ENCODE measurements around the gene ENAH. TPM values are rescaled to one million over a fixed set of nuclear protein-coding genes. Genes with fewer than 3 reads are reported as not detected.

ENAH gene
- total RNA-seq, 2 donors from 2014 or later = 73.4 to 79.0 TPM

DNA sequence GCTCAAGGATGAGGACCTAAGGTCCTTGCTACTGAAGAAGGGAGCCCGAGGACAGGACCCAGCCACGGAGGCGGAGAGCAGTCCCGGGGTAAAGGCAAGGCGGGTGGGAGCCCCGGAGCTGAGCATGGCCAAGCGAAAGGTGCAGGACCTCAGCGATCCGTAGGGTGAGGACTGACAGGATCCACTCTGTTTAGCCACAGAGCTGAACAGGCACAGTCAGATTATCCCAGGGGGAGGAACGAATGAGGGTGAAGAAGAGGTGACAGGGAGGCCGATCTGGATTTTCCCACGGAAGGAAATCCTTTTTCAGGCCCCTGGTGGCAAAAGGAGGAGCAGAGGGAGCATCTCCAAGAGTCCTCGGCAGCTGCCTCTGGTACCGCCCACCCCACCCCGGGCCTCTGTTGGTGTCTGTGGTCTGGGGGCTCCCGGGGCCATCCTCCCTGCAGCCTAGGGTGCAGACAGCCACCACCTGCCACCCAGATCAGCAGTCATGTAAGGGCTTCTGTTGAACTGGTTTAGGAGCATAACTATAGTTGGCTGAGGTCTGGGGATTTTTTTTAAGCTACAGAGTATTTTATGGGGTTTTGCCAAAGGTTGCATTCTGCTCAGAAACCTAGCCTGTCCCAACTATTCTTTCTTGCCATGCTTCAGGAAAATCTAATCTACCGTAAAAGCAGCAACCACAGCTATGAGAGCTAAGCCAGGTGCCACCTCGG lies 192.7 kb downstream of the ENAH start:
- intact Hi-C loops (cut with DNase I) = no loop called here
- DNase-seq (no peak), ATAC-seq (no peak)

DNA sequence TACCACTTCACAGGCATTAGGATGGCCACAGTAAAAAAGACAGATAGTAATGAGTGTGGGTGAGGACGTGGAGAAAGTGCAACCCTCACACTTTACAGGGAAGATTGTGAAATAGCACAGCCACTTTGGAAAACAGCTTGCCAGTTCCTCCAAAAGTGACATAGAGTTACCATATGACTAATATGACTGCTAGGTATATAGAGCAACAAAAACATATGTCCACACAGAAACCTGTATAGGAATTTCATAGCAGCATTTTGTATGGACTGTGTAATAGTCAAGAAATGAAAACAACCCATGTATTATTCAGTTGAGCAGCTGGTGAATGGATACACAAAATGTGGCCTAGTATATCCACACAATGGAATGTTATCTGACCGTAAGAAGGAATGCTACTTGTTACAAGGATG lies 194.7 kb downstream of the ENAH start:
- ATAC-seq (no peak), DNase-seq (no peak)
- intact Hi-C loops (cut with DNase I) = no loop called here

- intact Hi-C loops (cut with DNase I) = no loop called here
- DNase-seq (no peak), ATAC-seq (peak; percentile 39 to 80)
Measured at GRCh38 chr1:225454733-225455132, 198.2 kb downstream of the ENAH start.

GRCh38 chr1:225453797-225454648 lies 198.9 kb downstream of the ENAH start:
- intact Hi-C loops (cut with DNase I) = no loop called here
- ATAC-seq (no peak), DNase-seq (no peak)

GRCh38 chr1:225451840-225452515 lies 200.9 kb downstream of the ENAH start:
- intact Hi-C loops (cut with DNase I) = no loop called here
- ATAC-seq = no peak

GRCh38 chr1:225451340-225451739 lies 201.6 kb downstream of the ENAH start:
- ATAC-seq (no peak), DNase-seq (no peak)
- intact Hi-C loops (cut with DNase I) = no loop called here

More at GRCh38 chr1:225451840-225452515, 200.9 kb downstream of the ENAH start:
- DNase-seq = no peak

DNA sequence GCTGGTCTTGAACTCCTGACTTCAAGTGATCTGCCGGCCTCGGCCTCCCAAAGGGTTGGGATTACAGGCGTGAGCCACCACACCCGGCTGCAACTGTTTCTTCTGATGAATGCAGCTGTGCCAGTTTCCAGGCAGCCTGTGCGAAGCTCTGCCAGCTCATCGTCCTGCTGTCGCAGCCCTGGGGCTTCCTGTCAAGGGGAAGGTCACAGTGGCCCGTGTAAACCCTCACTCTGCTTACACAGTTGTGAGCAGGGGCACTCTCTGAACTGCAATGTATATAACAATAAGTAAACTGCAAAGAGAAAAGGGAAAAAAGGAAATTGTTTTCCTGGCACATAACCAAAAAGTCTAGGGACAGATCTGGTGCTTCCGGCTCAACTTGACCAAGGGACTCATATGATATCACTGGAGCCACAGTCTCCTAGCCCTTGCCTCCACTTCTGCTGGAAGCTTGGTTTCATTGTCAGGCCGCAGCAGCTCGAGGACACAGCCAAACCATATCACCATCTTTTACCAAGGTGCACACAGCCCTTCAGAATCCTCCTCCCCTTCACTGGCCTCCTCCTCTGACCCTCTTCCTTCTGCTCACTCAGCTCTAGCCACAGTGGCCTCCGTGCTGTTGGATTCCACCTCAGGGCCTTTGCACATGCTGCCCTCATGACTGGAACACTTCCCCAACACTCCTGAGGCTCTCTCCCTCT lies 202.3 kb downstream of the ENAH start:
- intact Hi-C loops (cut with DNase I) = no loop called here
- ATAC-seq (peak in 1 of 2 donors; percentile 12), DNase-seq (no peak)

- intact Hi-C loops (cut with DNase I) = no loop called here
- ATAC-seq (no peak), DNase-seq (no peak)
Measured at GRCh38 chr1:225449774-225450173, 203.1 kb downstream of the ENAH start.

DNA sequence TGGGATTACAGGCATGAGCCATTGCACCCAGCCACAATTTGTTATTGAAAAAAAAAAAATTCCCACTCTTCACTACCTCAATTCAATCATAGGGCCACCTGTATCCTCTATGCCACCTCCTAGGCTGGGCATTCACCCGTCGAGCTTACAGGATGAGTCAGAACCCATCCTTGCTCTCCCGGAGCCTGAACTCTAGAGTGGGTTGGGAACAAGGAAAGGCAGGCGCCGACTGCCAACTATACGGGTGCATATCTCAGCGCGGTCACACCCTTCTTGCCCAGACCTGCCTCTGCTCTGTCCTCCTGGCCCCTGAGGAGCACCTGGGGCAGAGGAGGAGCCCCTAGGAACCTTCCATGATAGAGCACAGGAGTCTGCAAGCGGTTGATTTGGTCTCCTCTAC lies 203.7 kb downstream of the ENAH start:
- ATAC-seq (no peak), DNase-seq (no peak)
- intact Hi-C loops (cut with DNase I) = no loop called here

DNA sequence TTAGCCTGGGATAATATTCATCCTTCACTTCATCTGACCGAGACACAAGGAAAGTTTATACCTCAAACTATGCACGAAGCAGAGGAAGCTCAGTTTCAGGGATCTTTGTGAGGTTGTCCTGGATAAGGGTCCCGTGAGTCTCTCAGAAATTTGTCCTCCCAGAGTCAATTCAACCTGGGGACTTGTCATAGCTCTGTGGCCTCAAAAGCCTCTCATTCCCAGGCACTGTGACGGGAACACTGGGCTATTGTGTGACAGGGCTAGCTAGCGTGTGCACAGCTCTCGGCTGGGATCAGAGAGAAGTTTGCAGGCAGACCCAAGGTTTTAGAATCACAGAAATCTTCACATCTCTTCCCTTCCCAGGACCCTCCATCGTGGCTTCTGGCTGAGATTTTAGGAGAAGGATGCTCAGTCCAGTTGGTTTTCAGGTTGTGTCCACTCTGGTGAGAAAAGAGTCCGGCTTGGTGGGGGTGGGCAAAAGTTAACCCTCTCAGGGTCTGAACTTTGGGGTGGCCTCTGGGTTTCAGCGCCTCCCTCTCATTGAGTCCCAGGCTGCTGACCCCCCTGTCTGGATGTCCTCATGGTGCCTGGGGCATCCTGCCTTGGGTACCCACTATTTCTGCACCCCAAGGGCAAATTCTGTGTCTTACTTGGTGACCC lies 204.6 kb downstream of the ENAH start:
- DNase-seq (no peak), ATAC-seq (peak in 1 of 2 donors; percentile 10)
- intact Hi-C loops (cut with DNase I) = no loop called here

DNA sequence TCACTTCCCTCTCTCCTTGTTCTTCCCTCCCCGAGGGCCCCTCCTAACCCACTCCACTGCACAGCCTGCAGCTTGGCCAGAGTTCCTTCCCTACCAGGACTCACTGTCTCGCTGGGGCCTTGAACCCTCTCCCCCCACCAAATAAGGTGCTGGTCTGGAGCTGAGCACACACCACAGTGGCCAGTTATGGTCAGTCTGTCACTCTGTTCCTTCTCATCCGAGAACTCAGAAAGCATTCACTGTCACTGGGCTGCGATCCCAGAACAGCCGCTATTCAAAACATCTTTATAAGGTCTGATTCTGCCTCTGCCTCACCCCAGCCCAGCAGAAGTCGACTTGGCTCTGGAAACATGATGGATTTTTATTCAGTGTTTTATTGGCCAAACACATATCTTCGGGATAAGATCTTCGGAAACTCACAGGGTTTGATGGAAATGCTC lies 205.3 kb downstream of the ENAH start:
- DNase-seq (no peak), ATAC-seq (peak; percentile 62 to 67)
- intact Hi-C loops (cut with DNase I) = no loop called here

DNA sequence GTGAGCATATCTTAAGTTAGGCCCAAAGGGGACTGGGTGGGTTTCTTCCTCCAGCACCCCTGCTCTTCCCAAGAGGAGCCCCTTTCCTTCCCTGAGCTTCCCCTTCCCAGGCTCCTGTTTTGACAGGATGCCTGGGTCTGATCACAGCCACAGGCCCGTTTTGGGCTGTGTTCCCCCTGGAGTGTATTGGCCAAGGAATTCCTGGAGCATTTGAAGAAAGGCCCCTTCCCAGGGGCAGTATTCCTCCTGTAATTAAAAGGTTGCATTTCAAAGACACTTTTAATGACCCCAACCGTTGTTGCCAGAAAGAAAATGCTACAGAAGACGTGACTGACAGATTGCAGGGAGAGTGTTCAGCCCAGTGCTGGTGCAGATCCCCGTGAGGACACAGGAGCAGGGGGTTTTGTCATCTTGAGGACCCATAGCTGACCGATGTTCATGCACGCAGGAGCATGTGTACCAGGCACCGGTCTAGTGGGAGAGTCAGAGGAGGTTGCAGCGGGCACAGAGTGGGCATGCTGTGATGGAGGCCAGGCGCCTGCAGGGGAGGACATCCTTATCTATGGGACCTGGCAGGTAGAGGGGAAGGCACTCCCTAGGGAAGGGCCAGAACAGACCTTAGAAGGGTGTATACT lies 205.8 kb downstream of the ENAH start:
- ATAC-seq = peak in 1 of 2 donors; percentile 2
- intact Hi-C loops (cut with DNase I) = no loop called here
- no peak for DNase-seq

- ATAC-seq = no peak
- intact Hi-C loops (cut with DNase I) = no loop called here
- no peak for DNase-seq
Measured at GRCh38 chr1:225446595-225446960, 206.3 kb downstream of the ENAH start.

DNA sequence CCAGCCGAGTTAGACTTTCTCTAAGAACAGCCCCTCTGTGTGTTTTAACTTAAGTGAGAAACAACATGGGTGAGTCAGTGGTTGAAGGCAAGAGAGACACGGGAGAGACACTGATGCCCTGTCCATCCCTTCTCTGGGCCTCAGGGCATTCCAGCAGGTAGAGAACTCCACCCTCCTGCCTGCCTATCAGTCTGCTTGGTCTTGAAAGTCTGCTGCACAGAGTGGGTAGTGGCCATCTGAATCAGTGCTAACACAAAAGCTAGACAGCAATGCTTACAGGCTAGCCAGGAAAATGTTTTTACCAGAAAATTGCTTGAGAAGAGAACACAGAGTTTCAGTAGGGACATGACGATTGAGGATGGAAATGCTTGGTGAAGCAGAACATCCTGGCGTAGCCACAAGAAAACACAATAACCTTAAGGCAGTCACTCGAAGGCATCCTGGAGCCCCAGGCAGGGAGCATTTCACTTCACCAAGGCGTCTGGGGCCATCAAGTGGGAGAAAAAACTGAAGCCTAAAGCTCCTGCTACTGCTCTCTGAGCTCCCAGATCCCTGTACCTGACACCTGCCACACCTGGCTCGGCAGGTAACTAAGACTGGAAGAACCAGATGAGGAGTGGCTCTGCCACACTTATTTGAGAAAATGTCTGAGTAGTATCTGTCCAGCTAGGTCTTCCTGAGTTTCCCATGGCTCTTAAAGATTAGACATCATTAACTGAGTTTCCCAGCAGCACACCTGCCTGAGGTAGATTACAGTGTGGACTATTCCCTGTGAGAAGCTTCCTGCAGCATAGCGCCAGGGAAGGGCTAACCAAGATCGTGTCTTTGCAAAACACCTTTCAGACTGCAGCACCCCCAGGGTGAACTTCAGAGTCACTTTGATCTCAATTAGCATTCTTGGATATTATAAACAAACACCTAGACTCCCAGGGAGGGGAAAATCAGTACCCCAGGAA lies 207.0 kb downstream of the ENAH start:
- ATAC-seq = no peak
- intact Hi-C loops (cut with DNase I) = no loop called here
- DNase-seq = no peak

- ATAC-seq = no peak
- intact Hi-C loops (cut with DNase I) = no loop called here
- no peak for DNase-seq
Measured at GRCh38 chr1:225442123-225442505, 210.8 kb downstream of the ENAH start.

DNA sequence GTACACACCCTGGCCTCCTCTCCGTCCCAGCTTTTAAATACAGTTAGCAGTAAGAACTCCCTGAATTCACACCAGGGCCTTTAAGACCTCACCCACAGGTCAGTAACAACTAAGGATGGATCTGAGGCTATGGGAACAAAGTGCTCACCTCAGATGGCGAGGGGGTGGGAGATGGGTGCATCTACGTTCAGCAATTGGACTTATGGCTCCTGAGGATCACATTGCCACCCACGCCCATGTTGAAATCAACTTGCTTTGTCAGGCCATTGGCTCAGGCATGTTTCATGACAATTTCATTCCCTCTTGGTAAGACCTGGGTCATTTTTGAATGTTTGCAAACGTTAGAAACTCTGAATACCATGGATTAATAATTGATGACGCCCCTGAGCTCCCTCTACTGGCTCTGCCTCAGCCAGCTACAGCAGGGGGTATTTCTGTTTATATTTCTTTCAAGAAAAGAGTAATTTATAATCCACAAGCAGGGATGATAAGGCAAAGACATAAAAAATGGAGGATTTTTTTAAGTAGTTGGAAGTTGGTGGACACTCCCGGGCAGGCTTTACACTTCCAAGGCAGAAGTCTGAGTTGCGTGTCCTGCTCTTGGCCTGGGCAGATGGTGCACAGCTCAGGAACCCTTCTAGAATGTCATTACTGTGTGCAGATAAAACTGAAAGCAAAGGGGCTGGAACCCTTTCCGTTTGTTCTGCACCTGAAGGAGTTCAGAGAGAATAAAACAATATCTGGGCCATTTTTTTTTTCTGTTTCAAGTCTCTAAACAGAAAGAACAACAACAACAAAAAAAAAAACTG lies 211.4 kb downstream of the ENAH start:
- ATAC-seq (no peak), DNase-seq (no peak)
- intact Hi-C loops (cut with DNase I) = no loop called here
